Lower lobe of right lung (tissue), 2 donors: ENCODE measurements around the gene FAM89B. TPM values are rescaled to one million over a fixed set of nuclear protein-coding genes. Genes with fewer than 3 reads are reported as not detected.

Experiments
- ATAC-seq, 2 donors: fragments of 200-7000 bp; cut with Tn5 transposase; one replicate each; pipeline ENCODE4 v1.9.1; 2020 to 2022; ENCODE audit warnings: mild to moderate bottlenecking in 2 of 2, moderate library complexity in 2 of 2
- DNase-seq: peaks from one replicate; pipeline ENCODE4 v3.0.0-alpha.2; 2020
- H3K27ac ChIP-seq: fragments of 200-600 bp; one replicate; pipeline ENCODE4 v1.8.0; 2022
- H3K27me3 ChIP-seq: fragments of 200-600 bp; one replicate; pipeline ENCODE4 v1.8.0; 2022; ENCODE audit warnings: low read depth
- H3K36me3 ChIP-seq: fragments of 200-600 bp; one replicate; pipeline ENCODE4 v1.8.0; 2022; ENCODE audit warnings: mild to moderate bottlenecking
- H3K4me1 ChIP-seq: fragments of 200-600 bp; one replicate; pipeline ENCODE4 v1.8.0; 2022
- H3K4me3 ChIP-seq: fragments of 200-600 bp; one replicate; pipeline ENCODE4 v1.8.0; 2022; ENCODE audit warnings: mild to moderate bottlenecking
- H3K9me3 ChIP-seq: fragments of 200-600 bp; one replicate; pipeline ENCODE4 v1.8.0; 2022
- CTCF ChIP-seq: fragments of 200-600 bp; IDR thresholded peaks from one replicate; pipeline ENCODE4 v1.8.0; 2022; ENCODE audit warnings: antibody characterized with exemption, mild to moderate bottlenecking
- intact Hi-C: fragments of 100-400 bp; cut with DNase I; formaldehyde crosslinking; loops from one replicate; pipeline ENCODE4 v1.11.0; 2022
- total RNA-seq: library from RNA; stranded (reverse); fragmentation: NEBNext Ultra II Directional; extraction: Animal tissue kit (Norgen Biotek cat#: 25700); gene quantifications from one replicate; pipeline ENCODE4 v1.2.1, GENCODE V29; 2021
- donor health status: DM: no; HTN: yes; CAD: no; lungs with severe emphysema.

The FAM89B gene
- total RNA-seq, 1 donor from 2014 or later = 48.6 TPM

GRCh38 chr11:65541093-65541982, 31.0 kb upstream of the FAM89B start:
- intact Hi-C loops = no loop called here
- H3K27ac ChIP-seq = peak overlapping the region; percentile 90
- peaks cover 30% of the 10 kb centered on the region for H3K36me3 ChIP-seq
- ATAC-seq (no peak), DNase-seq (no peak)
- no peaks in the 10 kb centered on the region for H3K9me3 ChIP-seq
- H3K27me3 ChIP-seq = no peaks in the 10 kb centered on the region
- H3K4me3 ChIP-seq = peak overlapping the region; percentile 76
- no peak for TF ChIP-seq CTCF
- H3K4me1 ChIP-seq = peaks cover 35% of the 10 kb centered on the region

- ATAC-seq (no peak), DNase-seq (no peak)
- Histone ChIP-seq H3K27me3 (no peaks in the 10 kb centered on the region), H3K4me3 (no peak overlapping the region), H3K36me3 (peaks cover 24% of the 10 kb centered on the region), H3K9me3 (no peaks in the 10 kb centered on the region), H3K4me1 (peaks cover 44% of the 10 kb centered on the region), H3K27ac (no peak overlapping the region)
- intact Hi-C loops = no loop called here
- no peak for TF ChIP-seq CTCF
These were observed 29.5 kb upstream of the FAM89B start for GRCh38 chr11:65542738-65543390.

- H3K4me3 ChIP-seq = peak overlapping the region; percentile 57
- DNase-seq = no peak
- H3K27ac ChIP-seq = peak overlapping the region; percentile 73
- no peaks in the 10 kb centered on the region for H3K9me3 ChIP-seq
- no peak for ATAC-seq
- no peaks in the 10 kb centered on the region for H3K27me3 ChIP-seq
- peaks cover 33% of the 10 kb centered on the region for H3K4me1 ChIP-seq
- peaks cover 28% of the 10 kb centered on the region for H3K36me3 ChIP-seq
- intact Hi-C loops = no loop called here
- TF ChIP-seq CTCF = no peak
These were observed 26.5 kb upstream of the FAM89B start for GRCh38 chr11:65545853-65546216.

GRCh38 chr11:65546217-65546958, 25.9 kb upstream of the FAM89B start:
- Histone ChIP-seq H3K9me3 (no peaks in the 10 kb centered on the region), H3K36me3 (peaks cover 28% of the 10 kb centered on the region), H3K27ac (peak overlapping the region; percentile 73), H3K27me3 (no peaks in the 10 kb centered on the region), H3K4me3 (peak overlapping the region; percentile 57), H3K4me1 (peaks cover 27% of the 10 kb centered on the region)
- DNase-seq (peak; percentile 96), ATAC-seq (peak; percentile 93 to 96)
- intact Hi-C loops = no loop called here
- no peak for TF ChIP-seq CTCF

GRCh38 chr11:65547446-65548125, 24.8 kb upstream of the FAM89B start:
- no peaks in the 10 kb centered on the region for H3K27me3 ChIP-seq
- H3K9me3 ChIP-seq = no peaks in the 10 kb centered on the region
- intact Hi-C loops = no loop called here
- no peak overlapping the region for H3K4me3 ChIP-seq
- no peak for TF ChIP-seq CTCF
- no peak for ATAC-seq
- DNase-seq = no peak
- H3K4me1 ChIP-seq = peaks cover 25% of the 10 kb centered on the region
- H3K27ac ChIP-seq = no peak overlapping the region
- H3K36me3 ChIP-seq = peaks cover 29% of the 10 kb centered on the region
